Left lung (tissue), 10 donors: Measurements from ENCODE around the gene TP53INP2. TPM values are rescaled to one million over a fixed set of nuclear protein-coding genes. Genes with fewer than 3 reads are reported as not detected.
"Not testable (repeated sequence)": the region's sequence is repeated elsewhere in the genome, so short reads cannot be mapped to it uniquely, and the experiment has no call there.

Experiments
- ATAC-seq: fragments of 200-7000 bp; cut with Tn5 transposase; one replicate; pipeline ENCODE4 v1.9.1; 2020; ENCODE audit warnings: moderate library complexity
- DNase-seq, 4 donors: peaks; one replicate each; pipeline ENCODE4 v3.0.0-alpha.2; 2013 to 2020
- H3K27ac ChIP-seq, 2 donors: fragments of 200-600 bp; sonication (generic) in 1 of 2; one replicate each; pipeline versions ENCODE4 v1.5.0 to v1.8.0; 2020 to 2021
- H3K27me3 ChIP-seq, 2 donors: fragments of 200-600 bp; sonication (generic) in 1 of 2; one replicate each; pipeline versions ENCODE4 v1.5.0 to v1.8.0; 2020 to 2021
- H3K36me3 ChIP-seq, 2 donors: fragments of 200-600 bp; sonication (generic) in 1 of 2; one replicate each; pipeline versions ENCODE4 v1.5.0 to v1.8.0; 2020 to 2021
- H3K4me1 ChIP-seq, 2 donors: fragments of 200-600 bp; one replicate each; pipeline ENCODE4 v1.8.0; 2021
- H3K4me3 ChIP-seq, 2 donors: fragments of 200-600 bp; sonication (generic) in 1 of 2; one replicate each; pipeline versions ENCODE4 v1.5.0 to v1.8.0; 2020 to 2021; ENCODE audit warnings: mild to moderate bottlenecking in 1 of 2
- H3K9me3 ChIP-seq, 2 donors: fragments of 200-600 bp; sonication (generic) in 1 of 2; one replicate each; pipeline versions ENCODE4 v1.5.0 to v1.8.0; 2020 to 2021
- intact Hi-C, 2 donors: fragments of 100-400 bp; cut with DNase I; formaldehyde crosslinking; loops; one replicate each; pipeline versions ENCODE4 v1.11.2 to v1.14.2; 2022
- polyA plus RNA-seq, 6 donors: library from polyadenylated mRNA; unstranded; fragments of 120-200 nt; gene quantifications; one replicate each; pipeline ENCODE4 v1.2.1, GENCODE V29; 2013; ENCODE audit not compliant: insufficient read length in 6 of 6
- total RNA-seq, 2 donors: library from RNA; stranded (reverse); fragmentation: NEBNext Ultra II Directional; extraction: Animal tissue kit (Norgen Biotek cat#: 25700); gene quantifications; one replicate each; pipeline ENCODE4 v1.2.1, GENCODE V29; 2021
- TF ChIP-seq, protein P1 (sequence below), 2 donors: fragments of 200-600 bp; sonication (generic) in 1 of 2; IDR thresholded peaks; one replicate each; pipeline versions ENCODE4 v1.5.0 to v1.8.0; 2021; ENCODE audit warnings: antibody characterized with exemption in 2 of 2
- donor health status: DM: no; HTN: yes; CAD: no.
- donor health status: DM: no; HTN: no; CAD: no.

TP53INP2 gene
- total and polyA plus RNA-seq, 8 donors = 5.8 to 41.5 (median 6.9) TPM

GRCh38 chr20:34711813-34712430, 7.8 kb downstream of the TP53INP2 start:
- DNase-seq (no peak), ATAC-seq (no peak)
- TF ChIP-seq, protein P1, sequence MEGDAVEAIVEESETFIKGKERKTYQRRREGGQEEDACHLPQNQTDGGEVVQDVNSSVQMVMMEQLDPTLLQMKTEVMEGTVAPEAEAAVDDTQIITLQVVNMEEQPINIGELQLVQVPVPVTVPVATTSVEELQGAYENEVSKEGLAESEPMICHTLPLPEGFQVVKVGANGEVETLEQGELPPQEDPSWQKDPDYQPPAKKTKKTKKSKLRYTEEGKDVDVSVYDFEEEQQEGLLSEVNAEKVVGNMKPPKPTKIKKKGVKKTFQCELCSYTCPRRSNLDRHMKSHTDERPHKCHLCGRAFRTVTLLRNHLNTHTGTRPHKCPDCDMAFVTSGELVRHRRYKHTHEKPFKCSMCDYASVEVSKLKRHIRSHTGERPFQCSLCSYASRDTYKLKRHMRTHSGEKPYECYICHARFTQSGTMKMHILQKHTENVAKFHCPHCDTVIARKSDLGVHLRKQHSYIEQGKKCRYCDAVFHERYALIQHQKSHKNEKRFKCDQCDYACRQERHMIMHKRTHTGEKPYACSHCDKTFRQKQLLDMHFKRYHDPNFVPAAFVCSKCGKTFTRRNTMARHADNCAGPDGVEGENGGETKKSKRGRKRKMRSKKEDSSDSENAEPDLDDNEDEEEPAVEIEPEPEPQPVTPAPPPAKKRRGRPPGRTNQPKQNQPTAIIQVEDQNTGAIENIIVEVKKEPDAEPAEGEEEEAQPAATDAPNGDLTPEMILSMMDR (IDR thresholded peaks at IDR 0.05) = no peak
- peaks cover 5 to 28% of the 10 kb centered on the region in 2 donors for H3K4me1 ChIP-seq
- no peak overlapping the region for H3K4me3 ChIP-seq
- no peaks in the 10 kb centered on the region for H3K9me3 ChIP-seq
- intact Hi-C loops = no loop called here
- peaks cover 0 to 41% of the 10 kb centered on the region in 2 donors for H3K36me3 ChIP-seq
- H3K27ac ChIP-seq = no peak overlapping the region
- H3K27me3 ChIP-seq = peaks cover 0 to 4% of the 10 kb centered on the region in 2 donors

DNA sequence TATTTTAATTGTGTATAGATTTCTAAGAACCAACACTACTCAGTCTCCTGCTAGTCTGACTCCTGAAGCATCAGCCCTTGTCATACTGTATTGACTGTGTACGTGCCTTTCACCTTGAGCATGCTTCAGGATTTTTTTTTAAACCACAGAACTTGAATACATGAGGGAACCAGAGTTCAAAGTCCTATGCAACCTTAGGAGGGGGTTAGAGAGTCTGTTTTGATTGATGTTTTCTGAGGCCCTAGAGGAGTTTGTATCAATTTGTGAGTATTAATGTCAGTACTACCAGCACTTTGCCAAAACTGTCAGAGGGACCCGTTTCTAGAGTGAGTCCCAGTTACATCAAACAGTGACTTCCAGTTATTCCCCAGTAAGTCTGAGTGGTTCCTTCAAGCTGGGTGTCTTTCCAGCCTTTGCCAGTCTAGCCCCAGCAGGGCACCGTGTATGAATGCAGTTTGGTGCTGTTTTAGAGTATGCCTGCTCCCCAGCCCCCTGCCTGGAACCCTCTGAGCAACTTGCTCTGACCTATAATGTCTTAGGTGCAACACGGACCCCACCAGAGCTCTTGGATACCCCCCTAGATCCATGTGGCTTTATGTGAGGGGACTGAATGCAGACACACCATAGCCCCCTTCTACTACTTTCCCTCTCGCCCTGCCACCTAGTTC, 8.5 kb downstream of the TP53INP2 start:
- Histone ChIP-seq H3K4me1 (peaks cover 5 to 26% of the 10 kb centered on the region in 2 donors), H3K9me3 (no peaks in the 10 kb centered on the region), H3K4me3 (no peak overlapping the region), H3K27ac (no peak overlapping the region), H3K27me3 (peaks cover 0 to 4% of the 10 kb centered on the region in 2 donors), H3K36me3 (peaks cover 0 to 49% of the 10 kb centered on the region in 2 donors)
- ATAC-seq (no peak), DNase-seq (no peak)
- TF ChIP-seq, protein P1 (IDR thresholded peaks at IDR 0.05) = no peak
- intact Hi-C loops = no loop called here

DNA sequence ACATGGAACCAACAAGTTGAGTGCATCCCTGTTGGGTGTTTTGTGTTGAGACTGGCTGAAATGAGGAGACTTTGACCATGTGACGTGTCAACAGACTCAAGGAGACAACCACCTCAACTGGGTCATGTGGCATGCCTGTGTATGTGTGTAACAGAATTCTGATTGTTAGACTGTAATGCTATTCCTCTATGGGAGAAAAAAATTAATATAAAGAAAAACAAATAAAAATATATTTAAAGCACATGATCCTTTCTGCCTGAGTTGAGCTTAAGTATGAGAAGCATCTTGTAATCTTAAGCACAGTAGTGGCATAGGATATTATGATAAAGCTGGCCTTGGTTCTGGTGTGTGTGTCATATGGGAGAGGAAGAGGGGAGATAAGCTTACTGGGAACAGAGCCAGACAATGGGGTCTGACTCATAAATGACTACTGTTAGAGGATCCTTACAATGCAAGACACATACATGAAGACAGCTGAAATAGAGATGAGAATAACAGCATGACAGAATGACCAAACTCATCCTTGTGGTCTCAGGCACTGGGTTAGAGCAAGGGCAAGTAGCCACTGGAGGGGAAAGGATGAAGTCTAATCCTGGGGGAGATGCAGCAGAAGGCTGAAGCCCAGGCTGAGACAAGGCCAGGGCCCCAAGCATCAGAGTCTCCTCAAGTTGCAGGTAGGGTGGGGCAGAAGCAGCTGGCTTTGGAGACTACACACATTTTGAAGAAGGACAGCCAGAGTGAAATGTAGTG, 9.2 kb downstream of the TP53INP2 start:
- H3K4me1 ChIP-seq = peaks cover 5 to 24% of the 10 kb centered on the region in 2 donors
- H3K27me3 ChIP-seq = peaks cover 0 to 4% of the 10 kb centered on the region in 2 donors
- no peak overlapping the region for H3K4me3 ChIP-seq
- intact Hi-C loops = no loop called here
- H3K36me3 ChIP-seq = peaks cover 0 to 50% of the 10 kb centered on the region in 2 donors
- TF ChIP-seq, protein P1 (IDR thresholded peaks at IDR 0.05) = no peak
- DNase-seq = peak in 2 of 4 donors; percentile 28 to 74
- no peak overlapping the region for H3K27ac ChIP-seq
- no peak for ATAC-seq
- H3K9me3 ChIP-seq = no peaks in the 10 kb centered on the region

GRCh38 chr20:34713944-34714515, 9.9 kb downstream of the TP53INP2 start:
- H3K27ac ChIP-seq, ATAC-seq, H3K9me3 ChIP-seq, DNase-seq, intact Hi-C loops, H3K27me3 ChIP-seq, H3K4me3 ChIP-seq: not testable (repeated sequence)
- Histone ChIP-seq H3K4me1 (peaks cover 0 to 19% of the 10 kb centered on the region in 2 donors), H3K36me3 (peaks cover 0 to 50% of the 10 kb centered on the region in 2 donors)

DNA sequence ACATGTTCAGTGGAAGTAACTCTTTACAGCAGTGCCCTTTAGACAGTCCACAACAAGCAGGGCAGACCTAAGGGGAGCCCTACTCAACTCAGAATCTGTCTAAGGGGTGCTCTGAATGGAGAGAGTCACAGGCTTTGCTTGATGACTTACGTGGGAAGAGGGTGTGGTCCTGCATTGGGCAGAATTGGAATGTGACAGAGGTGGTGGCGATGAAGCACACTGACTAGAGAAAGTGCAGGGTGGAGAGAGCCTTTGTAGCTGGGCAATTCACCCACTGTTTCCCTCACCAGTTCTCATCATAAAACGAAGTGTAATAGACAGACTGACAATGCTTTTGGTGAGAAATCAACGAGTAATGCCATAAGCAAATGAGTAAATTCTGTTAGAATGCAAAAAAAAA, 11.2 kb downstream of the TP53INP2 start:
- DNase-seq (no peak), ATAC-seq (no peak)
- H3K36me3 ChIP-seq = peaks cover 0 to 59% of the 10 kb centered on the region in 2 donors
- H3K4me3 ChIP-seq = no peak overlapping the region
- H3K9me3 ChIP-seq = no peaks in the 10 kb centered on the region
- TF ChIP-seq, protein P1 (IDR thresholded peaks at IDR 0.05) = no peak
- no peaks in the 10 kb centered on the region for H3K27me3 ChIP-seq
- intact Hi-C loops = no loop called here
- peaks cover 0 to 10% of the 10 kb centered on the region in 2 donors for H3K4me1 ChIP-seq
- no peak overlapping the region for H3K27ac ChIP-seq
